OCI-M2 (cell line): ENCODE data around the gene FBXO40.

Experiments
- DNase-seq: peaks from one replicate; lab custom pipeline; 2025; ENCODE audit not compliant: unreplicated experiment; lab: John Stamatoyannopoulos, UW

The FBXO40 gene

DNA sequence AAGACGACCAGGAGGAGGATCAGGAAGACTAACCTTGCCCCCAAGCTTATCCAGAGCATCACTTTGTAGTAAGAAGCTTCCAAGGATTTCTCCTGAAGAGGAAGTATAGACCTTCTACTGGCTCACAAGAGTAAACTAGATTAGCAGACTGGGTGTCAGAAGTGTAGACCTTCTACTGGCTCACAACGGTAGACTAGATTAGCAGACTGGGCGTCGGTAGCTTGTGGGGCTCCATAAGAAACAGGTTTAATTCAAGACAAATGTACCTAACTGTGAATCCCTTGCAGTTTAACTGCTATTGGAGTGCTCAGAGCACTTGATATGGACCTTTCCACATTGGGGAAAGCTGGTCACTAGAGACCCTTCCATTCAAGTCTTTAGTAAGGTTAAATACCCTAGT lies 12.9 kb downstream of the FBXO40 start:
- no peak for DNase-seq

- no peak for DNase-seq
Measured at GRCh38 chr3:121619691-121620090, 26.5 kb downstream of the FBXO40 start.

- no peak for DNase-seq
Measured at GRCh38 chr3:121621491-121621890, 28.3 kb downstream of the FBXO40 start.

GRCh38 chr3:121624147-121624899 lies 31.1 kb downstream of the FBXO40 start:
- no peak for DNase-seq

GRCh38 chr3:121626495-121626894 lies 33.3 kb downstream of the FBXO40 start:
- DNase-seq, result no peak

- no peak for DNase-seq
Measured at GRCh38 chr3:121627211-121627610, 34.0 kb downstream of the FBXO40 start.

DNA sequence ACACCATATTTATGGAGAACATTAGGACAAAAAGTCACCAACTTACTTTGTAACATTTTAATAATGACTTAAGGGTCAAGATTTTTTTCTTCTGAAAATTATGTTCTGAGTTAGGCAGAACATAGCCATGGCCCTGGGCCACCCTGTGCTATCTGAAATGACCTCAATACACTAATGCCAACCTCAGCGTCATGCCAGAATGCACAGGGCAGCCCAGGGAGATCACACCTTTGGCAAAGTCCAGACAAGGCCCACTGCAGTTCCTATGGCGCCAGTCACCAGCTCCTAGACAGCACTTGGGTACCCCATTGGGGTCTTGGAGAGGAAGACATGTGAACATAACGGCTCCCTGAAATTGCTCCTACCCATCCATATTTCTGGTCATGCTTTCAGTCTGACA lies 34.4 kb downstream of the FBXO40 start:
- DNase-seq, result no peak

DNA sequence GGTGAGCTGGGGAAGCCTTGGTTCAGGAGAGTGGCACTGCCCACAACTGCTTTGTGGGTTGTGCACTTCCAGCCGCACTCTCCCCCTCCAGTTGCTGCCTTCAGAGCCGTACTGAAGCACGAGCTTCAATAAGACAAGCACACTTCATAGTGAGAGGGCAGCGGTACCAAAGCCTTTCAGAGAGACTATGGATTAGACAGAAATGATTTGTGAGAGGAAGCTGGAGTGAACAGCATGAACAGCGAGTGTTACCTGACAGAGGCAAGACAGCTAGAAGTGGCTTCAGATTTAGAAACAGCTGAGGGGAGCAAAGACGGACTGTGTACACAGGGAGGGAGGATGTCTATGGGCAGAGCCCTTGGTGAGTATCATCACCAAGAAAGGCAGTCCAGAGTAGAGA lies 36.4 kb downstream of the FBXO40 start:
- DNase-seq, result no peak

DNA sequence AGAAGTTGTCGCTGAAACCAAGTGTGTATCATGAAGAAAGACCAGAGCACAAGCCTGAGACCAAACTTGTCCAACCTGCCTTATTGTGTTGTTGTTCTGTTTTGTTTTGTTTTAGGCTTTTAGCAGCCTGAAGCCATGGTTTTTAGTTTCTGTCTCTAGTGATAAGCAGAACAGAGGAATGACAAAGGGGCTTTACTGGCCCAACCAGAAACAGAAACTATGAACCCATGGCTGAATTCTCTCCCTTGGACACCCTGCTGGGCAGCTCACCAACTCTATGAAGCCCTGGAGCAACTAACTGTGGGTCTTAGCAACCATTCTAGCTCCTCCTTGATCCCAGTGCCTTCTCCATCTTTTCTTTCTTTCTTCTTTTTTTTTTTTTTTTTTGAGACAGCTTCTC lies 37.2 kb downstream of the FBXO40 start:
- DNase-seq, result no peak

DNA sequence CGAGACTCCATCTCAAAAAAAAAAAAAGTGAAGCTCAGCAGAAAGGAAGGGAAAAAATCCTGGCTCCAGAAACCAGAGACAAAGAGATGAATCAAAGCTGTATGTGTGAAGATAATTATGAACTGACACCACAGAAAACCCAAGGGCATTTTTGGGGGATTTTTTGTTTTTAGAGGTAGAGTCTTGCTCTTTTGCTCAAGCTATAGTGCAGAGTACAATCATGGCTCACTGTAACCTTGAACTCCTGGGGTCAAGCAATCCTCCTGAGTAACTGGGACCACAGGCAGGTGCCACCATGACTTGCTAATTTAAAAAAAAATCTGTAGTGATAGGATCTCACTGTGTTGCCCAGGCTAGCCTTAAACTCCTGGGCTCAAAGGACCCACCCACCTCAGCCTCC lies 44.7 kb downstream of the FBXO40 start:
- DNase-seq, result no peak

- DNase-seq, result no peak
Measured at GRCh38 chr3:121641127-121641526, 47.9 kb downstream of the FBXO40 start.

DNA sequence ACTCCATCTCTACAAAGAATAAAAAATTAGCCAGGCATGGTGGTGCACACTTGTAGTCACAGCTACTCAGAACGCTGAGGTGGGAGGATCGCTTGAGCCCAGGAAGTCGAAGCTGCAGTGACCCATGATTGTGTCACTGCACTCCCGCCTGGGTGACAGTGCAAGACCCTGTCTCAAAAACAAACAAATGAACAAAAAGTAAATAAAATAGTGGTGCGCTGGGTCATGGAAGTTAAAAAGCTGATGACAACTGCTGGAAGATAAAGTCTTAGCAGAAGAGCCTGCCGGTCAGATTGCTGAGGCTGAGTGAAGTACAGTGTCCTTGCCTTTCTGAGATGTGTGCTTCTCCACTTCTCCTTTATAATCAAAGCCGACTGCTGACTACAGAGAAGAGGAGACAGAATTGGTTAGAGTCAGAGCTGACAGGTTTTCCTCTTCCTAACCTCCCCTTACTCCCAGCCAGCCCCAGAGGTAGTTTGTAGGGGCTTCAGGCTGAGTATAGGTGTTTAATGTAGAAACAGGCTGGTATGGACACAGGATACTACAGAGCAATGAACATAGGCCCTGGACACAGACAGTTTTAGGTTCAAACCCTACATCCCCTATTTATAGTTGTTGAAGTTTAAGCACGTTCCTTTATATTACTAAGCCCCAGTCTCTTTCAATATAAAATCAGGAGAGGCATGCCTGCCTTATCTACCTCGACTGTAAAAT lies 49.6 kb downstream of the FBXO40 start:
- DNase-seq, result no peak

GRCh38 chr3:121645054-121645453 lies 51.9 kb downstream of the FBXO40 start:
- no peak for DNase-seq

- DNase-seq, result no peak
Measured at GRCh38 chr3:121648219-121648958, 55.2 kb downstream of the FBXO40 start.

DNA sequence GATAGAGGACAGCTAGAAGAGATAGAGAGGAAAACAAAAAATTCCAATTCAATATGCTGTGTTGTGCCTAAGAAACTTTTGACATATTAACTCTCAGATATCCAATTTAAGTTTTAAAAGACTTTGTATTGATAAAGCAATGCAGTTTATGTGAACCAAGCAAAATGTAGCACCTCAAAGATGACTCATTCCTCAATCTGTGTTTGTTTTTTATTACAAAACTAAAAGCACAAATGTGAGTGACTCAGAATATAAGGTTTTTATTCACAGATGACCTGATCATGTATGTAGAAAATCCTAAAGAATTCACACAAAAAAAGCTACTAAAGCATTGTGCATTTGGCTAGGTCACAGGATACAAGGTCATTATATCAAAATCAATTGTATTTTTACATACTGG lies 56.5 kb downstream of the FBXO40 start:
- DNase-seq, result no peak

DNA sequence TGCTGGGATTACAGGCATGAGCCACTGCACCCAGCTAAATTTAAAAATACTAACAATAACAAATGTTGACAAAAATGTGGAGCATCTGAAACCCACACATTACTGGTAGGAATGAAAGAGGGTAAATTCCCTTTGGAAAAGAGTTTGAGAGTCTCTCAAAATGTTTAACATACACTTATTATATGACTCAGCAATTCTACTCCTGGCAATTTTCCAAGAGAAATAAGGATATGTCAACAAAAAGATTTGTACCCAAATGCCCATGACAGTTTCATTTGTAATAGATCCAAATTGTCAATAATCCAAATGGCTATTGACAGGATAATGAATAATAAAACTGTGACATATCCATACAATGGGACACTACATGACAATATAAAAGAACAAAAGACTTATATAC lies 58.5 kb downstream of the FBXO40 start:
- no peak for DNase-seq

DNA sequence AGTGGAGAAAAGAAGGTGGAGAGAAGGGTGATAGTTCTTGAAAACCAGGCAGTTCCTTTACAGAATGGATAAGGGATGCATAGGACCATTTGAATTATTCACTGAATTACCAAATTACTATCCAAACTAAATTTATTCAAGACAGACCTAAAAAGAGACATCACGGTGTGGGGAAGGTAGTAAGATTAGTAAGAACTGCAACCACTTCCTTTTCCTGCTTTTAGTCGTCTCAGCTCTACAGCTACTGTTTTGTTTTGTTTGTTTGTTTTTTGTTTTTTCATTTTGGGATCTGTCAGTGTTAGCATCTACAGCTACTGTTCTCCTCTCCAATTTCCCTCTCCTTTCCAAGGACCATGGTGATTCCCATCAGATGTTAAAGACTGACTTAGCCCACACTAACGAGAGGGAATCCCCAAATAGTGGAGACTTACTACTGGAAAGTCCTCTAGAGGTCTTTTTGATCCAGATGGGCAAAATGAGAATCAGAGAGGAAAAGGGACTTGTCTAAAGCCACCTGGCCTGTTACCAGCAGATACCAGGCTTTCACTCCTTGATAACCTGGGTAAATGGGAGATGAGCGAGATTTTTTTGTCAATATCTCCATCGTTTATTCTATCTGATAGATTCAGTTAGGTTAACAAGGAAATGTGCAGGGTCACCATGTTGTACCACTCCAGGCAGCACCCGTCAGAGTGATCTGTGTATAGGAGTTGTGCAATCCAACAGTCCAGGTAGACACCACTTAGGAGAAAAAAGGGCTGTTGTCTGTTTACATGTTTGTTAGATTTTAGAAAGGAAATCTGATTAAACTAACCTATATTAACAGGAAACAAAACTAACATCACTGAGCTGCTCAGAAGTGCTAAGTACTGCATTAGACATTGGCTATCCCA lies 61.6 kb downstream of the FBXO40 start:
- no peak for DNase-seq

- no peak for DNase-seq
Measured at GRCh38 chr3:121658716-121659435, 65.7 kb downstream of the FBXO40 start.

DNA sequence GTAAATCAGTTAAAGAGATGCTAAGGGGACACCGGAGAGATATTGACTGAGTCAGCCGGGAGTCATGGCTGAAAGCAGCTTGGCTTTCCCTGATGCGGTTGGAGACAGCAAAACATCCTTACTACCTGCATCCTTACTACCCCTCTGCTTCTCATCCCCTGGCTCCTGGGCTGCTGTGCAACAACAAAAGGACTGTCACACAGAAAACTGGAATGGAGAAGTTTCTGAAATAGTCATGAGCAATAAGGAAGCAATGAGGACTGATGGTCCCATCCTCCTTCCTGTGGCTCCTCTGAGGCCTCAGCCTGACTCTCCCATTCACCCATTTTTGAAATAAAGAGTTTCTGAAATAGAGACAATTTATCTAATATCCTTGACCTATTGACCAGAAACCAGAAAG lies 66.4 kb downstream of the FBXO40 start:
- DNase-seq, result no peak
